ENCODE measurements around the gene RAB20.

GRCh38 chr13:110562036-110562597 lies 595 bp upstream of the RAB20 start:
- TF ChIP-seq CTCF (IDR thresholded peaks at IDR 0.05; ENCODE audit: poor library complexity) (peak; percentile 13), EZH2phosphoT487 (IDR thresholded peaks at IDR 0.05; ENCODE audit: low read depth, severe bottlenecking, unreplicated experiment) (no peak), EZH2 (IDR thresholded peaks at IDR 0.05; ENCODE audit: borderline replicate concordance) (no peak)

Data from hepatocyte (in vitro differentiated cells).